Activated CD8-positive, alpha-beta memory T cell treated with anti-CD3 and anti-CD28 coated beads for 24 hours (primary cell): Measurements from ENCODE around the gene ADGRL3.
"Not testable (repeated sequence)": the region's sequence is repeated elsewhere in the genome, so short reads cannot be mapped to it uniquely, and the experiment has no call there.

Source experiments
- DNase-seq: peaks from one replicate; pipeline ENCODE4 v3.0.0-alpha.2; 2020

The ADGRL3 gene

GRCh38 chr4:61665649-61666048 lies 465.5 kb downstream of the ADGRL3 start:
- no peak for DNase-seq

- DNase-seq: no peak
Observed at GRCh38 chr4:61666244-61666643, 466.1 kb downstream of the ADGRL3 start.

DNA sequence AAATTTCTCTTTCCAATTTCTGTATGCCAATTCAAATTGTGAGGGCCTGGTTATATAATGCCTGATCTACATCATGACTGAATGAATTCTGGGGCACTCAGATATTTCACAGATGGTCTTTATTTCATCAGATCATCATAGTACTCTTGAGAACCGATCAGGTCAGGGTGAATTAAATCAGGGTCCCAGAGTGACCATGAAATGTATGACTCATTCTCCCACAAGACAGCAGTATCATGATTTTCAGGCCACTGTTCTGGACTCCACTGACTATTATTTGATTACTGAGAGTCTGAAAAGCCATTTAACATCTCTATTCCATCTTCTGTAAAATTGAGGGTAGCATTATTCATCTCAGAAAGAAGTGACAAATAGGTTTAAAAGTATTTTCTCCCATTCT lies 471.5 kb downstream of the ADGRL3 start:
- no peak for DNase-seq

DNA sequence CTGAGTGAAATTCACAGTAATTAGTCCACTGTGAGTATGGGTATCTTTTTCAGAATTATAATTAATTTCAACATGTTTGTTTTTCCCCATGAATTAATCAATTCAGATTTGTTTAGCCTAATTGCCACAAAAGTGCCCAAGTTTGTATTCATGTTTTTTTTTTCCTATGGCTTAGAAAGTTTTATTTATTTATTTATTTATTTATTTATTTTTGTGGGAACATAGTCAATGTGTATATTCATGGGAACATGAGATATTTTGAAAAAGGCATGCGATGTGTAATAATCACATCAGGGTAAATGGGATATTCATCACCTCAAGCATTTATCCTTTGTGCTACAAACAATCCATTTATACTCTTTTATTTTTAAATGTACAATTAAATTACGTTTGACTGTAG lies 475.3 kb downstream of the ADGRL3 start:
- no peak for DNase-seq

- no peak for DNase-seq
Observed at GRCh38 chr4:61678297-61678696, 478.2 kb downstream of the ADGRL3 start.

DNA sequence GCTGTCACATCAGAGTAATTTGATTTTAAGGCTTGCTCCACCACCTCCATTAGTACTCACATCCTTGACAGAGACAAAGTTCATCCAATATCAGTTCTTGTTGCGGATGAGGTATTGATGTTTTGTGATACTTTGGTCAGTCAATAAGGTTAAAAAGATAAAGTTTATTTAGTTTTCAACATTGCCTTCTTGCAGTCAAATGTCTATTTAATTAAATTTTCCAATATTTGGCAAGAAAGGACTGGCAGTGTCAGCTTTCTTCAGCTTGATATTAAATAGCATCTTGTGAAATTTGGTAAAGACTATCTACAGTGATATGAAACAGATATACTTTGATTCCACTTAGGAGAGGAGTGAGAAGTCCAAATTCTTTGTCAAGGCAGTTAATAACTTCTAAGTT lies 493.4 kb downstream of the ADGRL3 start:
- no peak for DNase-seq

DNA sequence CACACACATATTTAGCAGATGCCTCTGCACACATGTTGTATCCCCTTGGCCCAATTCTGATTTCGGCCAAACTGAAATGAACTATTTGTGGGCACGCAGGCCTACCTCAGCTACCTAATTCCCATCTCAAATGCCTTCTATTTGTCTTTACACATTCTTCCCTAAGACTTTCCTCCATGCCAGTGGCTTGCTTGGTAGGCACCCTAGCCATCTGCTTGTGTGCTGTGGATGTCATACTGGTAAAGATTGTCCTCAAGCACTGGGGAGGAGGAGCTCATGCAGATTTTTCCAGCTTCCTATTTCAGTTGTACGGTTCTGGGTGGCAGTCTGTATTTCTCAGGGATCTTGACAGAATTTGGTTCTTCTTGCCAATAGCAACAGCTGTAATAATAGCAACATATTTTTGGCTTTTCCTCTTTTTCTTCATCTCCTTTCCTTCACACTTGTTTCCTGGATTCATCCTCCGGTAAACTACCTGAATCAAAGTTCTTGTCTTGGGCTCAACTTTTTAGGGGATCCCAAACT lies 514.3 kb downstream of the ADGRL3 start:
- no peak for DNase-seq

- DNase-seq: no peak
Observed at GRCh38 chr4:61716426-61716825, 516.3 kb downstream of the ADGRL3 start.

DNA sequence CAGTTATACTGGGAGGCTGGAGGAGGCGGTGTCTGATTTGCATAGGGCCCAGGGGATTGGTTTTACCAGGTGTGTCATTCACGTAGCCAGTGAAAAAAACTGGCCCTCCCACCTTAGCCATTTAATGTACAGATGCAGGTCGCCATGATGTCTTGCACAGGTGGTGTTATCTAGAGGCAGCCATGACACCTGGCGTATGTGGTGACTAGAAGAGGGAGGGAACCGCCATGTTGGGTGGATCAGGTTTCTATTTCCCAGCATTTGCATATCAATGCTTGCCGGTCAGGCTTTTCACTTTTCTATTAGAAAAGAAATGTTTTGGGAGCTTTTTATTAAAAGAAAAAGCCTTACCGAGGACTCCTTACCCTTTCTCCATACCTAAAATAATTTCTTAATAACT lies 523.4 kb downstream of the ADGRL3 start:
- no peak for DNase-seq

GRCh38 chr4:61727286-61727685 lies 527.2 kb downstream of the ADGRL3 start:
- DNase-seq: no peak

DNA sequence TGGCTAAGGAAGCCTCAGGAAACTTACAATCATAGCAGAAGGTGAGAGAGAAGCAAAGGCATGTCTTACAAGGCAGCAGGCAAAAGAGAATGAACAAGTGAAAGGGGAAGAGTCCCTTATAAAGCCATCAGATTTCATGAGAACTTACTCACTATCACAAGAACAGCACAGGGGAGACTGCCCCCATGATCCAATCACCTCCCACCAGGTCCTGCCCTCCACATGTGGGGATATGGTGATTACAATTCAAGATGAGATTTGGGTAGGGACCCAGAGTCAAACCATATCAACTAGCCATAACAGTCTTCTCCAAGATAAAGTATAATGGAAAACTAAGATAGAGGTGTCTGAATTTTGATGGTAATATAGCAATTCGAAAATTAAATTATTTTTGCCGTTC lies 534.3 kb downstream of the ADGRL3 start:
- DNase-seq: no peak

DNA sequence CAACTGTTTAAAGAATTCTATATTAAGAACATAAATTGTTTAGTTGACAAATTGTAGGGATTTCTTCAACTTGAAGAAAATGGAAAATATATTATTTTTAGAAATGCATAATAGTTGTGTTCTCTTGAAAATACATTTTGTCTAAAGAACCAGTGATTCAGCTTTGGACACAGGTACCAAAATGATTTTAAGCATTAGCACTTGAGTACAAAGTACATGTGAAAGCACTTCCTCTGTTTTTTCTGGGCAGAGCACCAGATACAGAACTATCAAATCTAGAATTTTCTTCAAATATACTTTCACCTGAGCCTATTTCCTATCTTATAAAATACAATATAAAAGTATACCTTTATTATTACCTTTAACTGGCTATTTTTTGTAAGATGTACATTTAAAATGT lies 539.8 kb downstream of the ADGRL3 start:
- no peak for DNase-seq

GRCh38 chr4:61740886-61741285 lies 540.8 kb downstream of the ADGRL3 start:
- no peak for DNase-seq

DNA sequence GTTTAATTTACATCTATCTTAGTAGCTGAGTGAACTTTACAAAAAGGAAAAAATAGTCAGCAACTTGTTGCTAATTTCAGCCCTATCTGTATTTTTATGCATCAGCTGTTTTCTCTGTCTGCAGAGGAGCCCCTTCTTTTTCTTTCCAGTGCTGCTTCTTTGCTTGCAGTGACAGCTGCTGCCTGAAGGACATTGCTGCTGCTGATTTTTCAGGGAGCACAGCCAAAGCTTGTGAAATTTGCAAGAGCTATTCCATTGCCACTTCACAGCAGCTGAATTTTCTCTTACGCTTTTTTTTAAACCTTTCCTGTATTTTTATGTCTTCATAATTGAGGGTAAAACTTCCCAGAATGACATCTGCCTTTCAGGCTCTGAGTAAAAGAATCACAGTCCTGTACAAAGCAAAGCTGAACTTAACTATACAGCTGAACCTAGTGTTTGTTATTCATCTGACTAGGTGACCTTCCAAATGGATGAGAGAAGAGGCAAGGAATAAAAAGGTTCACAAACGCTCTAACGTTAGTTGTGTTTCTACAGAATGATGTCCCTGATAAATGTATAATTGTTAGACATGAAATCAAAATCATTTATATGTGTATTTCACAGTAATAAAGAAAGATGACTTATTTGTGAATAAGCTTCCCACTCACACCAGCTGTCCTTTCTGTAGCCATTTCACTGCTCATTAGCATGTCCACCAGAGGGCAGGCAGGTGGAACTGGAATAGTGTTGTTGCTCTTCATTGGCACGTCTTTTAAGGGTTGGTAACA lies 541.4 kb downstream of the ADGRL3 start:
- DNase-seq: no peak

GRCh38 chr4:61750810-61751209 lies 550.7 kb downstream of the ADGRL3 start:
- no peak for DNase-seq

DNA sequence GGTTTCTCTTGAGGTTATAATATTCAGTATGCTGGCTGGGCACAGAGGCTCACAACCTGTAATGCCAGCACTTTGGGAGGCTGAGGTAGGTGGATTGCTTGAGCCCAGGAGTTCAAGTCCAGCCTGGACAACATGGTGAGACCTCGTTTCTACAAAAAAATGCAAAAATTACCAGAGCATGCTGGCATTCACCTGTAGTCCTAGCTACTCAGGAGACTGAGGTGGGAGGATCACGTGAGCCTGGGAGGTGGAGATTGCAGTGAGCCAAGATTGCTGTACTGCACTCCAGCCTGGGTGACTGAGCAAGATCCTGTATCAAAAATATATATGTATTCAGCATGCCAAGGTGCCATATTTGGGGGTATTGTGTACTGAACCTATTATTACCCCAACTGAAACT lies 552.5 kb downstream of the ADGRL3 start:
- DNase-seq: no peak

DNA sequence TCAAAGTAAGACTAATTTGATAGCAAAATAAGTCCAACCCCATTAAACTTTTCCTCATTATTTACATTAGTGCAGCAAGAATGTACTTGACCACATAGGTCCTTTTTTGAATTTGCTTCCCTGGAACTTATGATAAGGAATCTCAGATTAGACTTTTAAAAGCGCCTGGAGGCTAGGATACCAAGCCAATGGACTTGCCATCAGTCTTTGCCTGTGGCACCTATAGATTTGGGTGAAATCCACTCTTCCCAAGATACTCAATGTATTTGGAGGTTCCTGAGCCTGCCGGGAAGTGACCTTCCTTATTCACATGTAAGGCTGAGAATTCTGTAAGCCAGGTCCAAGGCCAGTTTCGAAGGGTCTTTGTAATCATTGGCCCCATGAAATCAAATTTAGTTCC lies 553.6 kb downstream of the ADGRL3 start:
- no peak for DNase-seq

DNA sequence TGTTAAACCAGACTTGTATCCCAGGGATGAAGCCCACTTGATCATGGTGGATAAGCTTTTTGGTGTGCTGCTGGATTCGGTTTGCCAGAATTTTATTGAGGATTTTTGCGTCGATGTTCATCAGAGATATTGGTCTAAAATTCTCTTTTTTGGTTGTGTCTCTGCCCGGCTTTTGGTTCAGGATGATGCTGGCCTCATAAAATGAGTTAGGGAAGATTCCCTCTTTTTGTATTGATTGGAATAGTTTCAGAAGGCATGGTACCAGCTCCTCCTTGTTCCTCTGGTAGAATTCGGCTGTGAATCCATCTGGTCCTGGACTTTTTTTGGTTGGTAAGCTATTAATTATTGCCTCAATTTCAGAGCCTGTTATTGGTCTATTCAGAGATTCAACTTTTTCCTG lies 556.8 kb downstream of the ADGRL3 start:
- DNase-seq: not testable (repeated sequence)

GRCh38 chr4:61757983-61758382 lies 557.9 kb downstream of the ADGRL3 start:
- DNase-seq: not testable (repeated sequence)

- DNase-seq: not testable (repeated sequence)
Observed at GRCh38 chr4:61758596-61758995, 558.5 kb downstream of the ADGRL3 start.

DNA sequence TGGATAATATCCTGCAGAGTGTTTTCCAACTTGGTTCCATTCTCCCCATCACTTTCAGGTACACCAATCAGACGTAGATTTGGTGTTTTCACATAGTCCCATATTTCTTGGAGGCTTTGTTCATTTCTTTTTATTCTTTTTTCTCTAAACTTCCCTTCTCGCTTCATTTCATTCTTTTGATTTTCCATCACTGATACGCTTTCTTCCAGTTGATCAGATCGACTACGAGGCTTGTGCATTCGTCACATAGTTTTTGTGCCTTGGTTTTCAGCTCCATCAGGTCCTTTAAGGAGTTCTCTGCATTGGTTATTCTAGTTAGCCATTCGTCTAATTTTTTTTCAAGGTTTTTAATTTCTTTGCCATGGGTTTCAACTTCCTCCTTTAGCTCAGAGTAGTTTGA lies 559.1 kb downstream of the ADGRL3 start:
- DNase-seq: not testable (repeated sequence)

- DNase-seq: not testable (repeated sequence)
Observed at GRCh38 chr4:61759885-61760284, 559.8 kb downstream of the ADGRL3 start.

DNA sequence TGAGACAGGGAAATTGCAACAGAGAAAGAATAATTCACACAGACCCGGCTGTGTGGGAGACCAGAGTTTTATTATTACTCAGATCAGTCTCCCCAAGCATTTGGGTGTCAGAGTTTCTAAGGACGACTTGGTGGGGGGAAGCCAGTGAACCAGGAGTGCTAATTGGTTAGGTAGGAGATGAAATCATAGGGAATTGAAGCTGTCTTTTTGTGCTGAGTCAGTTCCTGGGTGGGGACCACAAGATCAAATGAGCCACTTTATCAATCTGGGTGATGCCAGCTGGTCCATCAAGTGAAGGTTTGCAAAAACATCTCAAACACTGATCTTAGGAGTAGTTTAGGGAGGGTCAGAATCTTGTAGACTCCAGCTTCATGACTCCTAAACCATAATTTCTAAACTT lies 560.7 kb downstream of the ADGRL3 start:
- no peak for DNase-seq

GRCh38 chr4:61762722-61763627 lies 562.8 kb downstream of the ADGRL3 start:
- no peak for DNase-seq
